Measurements from ENCODE around the gene UBTD2. TPM values are rescaled to one million over a fixed set of nuclear protein-coding genes. Genes with fewer than 3 reads are reported as not detected.
A peak's percentile ranks its signal among the peaks of the same experiment; 100 is the strongest.

The UBTD2 gene
- total and polyA plus RNA-seq, 2 donors from 2014 or later: 12.9 to 17.8 TPM

DNA sequence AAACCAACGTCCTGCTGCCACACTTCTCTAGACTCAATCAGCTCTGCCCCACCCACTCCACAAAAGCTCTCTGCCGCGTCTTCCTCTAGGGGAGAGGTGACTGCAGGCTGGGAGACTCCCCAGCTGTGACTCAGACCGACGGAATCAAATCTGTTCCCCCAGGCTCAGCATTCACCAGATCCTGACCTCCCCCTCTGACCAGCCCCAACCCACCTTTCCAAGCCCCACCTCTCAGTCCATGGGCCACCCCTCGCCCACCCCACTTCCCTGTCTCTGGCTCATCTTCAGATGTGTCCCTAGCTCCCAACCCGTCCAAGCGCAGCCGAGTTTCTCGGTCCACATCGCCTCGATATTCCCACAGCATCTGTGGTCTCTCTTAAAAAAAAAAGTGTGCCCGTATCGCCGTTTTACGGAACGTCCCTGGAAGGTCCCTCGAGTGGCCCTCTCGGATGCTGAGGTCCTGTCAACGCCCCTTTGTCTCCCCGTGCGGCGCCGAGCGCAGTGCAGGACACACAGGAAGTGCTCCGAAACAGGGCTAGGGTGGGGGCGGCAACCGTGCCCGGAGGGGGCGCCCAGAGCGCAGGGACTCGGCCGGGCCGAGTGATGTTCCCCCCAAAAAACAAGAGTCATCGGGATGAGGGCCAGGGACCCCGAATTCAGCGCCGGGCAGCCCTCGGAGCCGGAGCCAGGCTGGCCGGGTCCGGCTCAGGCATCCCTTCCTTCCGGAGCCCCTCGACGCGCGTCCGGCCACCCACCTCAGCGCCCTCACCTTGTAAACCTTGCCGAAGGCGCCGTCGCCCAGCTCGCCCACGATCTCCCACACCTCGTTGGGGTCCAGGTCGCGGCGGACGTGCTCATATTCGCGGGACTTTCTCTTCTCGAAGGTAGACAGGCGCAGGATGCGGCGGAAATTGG is 96.2 kb downstream of the UBTD2 start:
- DNase-seq (peak; percentile 24 to 90 (median 59)), FAIRE-seq (no peak)
- Histone ChIP-seq H3K9me3 (ENCODE audit: control insufficient read depth in 2 of 3, insufficient read depth in 1 of 3, low read length in 3 of 3) (no peaks in the 10 kb centered on the region), H3K36me3 (ENCODE audit: control insufficient read depth in 2 of 3, insufficient read depth in 3 of 3, low read length in 3 of 3) (no peaks in the 10 kb centered on the region), H3K27ac (ENCODE audit: low read depth in 2 of 2, low read length in 2 of 2) (peak overlapping the region; percentile 82 to 85), H3K4me3 (ENCODE audit: low read length in 3 of 3) (peak overlapping the region; percentile 48 to 85 (median 84)), H3K27me3 (ENCODE audit: control insufficient read depth, insufficient read depth, low read length) (no peaks in the 10 kb centered on the region), H3K4me1 (ENCODE audit: control insufficient read depth in 2 of 3, insufficient read depth in 2 of 3, low read depth in 1 of 3, low read length in 3 of 3) (peaks cover 0 to 5% (median 0%) of the 10 kb centered on the region in 3 donors), H3K9ac (ENCODE audit: low read length in 3 of 3) (peak overlapping the region; percentile 19 to 80 (median 75))
- intact Hi-C loops (cut with DNase I): loop anchor here (10.0 kb wide), 1 partner anchor 73 kb away; no protein-coding TSS in a partner anchor
- no peak for TF ChIP-seq CTCF (IDR thresholded peaks at IDR 0.05; ENCODE audit: borderline replicate concordance, extremely low read depth, insufficient read depth)

DNA sequence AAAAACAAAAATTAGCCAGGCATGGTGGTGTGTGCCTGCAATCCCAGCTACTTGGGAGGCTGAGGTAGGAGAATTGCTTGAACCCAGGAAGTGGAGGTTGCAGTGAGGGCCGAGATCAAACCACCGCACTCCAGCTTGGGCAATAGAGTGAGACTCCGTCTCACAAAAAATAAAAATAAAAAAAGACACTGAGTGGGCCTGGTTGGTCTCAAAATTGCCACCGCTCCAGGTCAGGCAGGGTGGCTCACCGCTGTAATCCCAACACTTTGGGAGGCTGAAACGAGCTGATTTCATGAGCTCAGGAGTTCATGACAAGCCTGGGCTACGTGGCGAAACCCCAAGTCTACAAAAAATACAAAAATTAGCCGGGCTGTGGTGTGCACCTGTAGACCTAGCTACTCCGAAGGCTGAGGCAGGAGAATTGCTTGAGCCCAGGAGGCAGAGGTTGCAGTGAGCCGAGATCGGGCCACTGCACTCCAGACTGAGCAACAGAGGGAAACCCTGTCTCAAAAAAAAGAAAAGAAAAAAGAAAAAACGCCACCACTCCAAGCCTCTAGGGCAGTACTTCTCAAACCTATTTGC is 97.4 kb downstream of the UBTD2 start:
- Histone ChIP-seq H3K27me3 (ENCODE audit: control insufficient read depth, insufficient read depth, low read length) (no peaks in the 10 kb centered on the region), H3K9me3 (ENCODE audit: control insufficient read depth in 2 of 3, insufficient read depth in 1 of 3, low read length in 3 of 3) (no peaks in the 10 kb centered on the region), H3K4me1 (ENCODE audit: control insufficient read depth in 2 of 3, insufficient read depth in 2 of 3, low read depth in 1 of 3, low read length in 3 of 3) (peaks cover 0 to 5% (median 0%) of the 10 kb centered on the region in 3 donors), H3K27ac (ENCODE audit: low read depth in 2 of 2, low read length in 2 of 2) (no peak overlapping the region), H3K4me3 (ENCODE audit: low read length in 3 of 3) (peak overlapping the region in 2 of 3 donors; percentile 2 to 85), H3K36me3 (ENCODE audit: control insufficient read depth in 2 of 3, insufficient read depth in 3 of 3, low read length in 3 of 3) (no peaks in the 10 kb centered on the region), H3K9ac (ENCODE audit: low read length in 3 of 3) (no peak overlapping the region)
- TF ChIP-seq CTCF (IDR thresholded peaks at IDR 0.05; ENCODE audit: borderline replicate concordance, extremely low read depth, insufficient read depth): no peak
- FAIRE-seq (no peak), DNase-seq (no peak)
- intact Hi-C loops (cut with DNase I): loop anchor here (10.0 kb wide), 1 partner anchor 71 kb away; no protein-coding TSS in a partner anchor

GRCh38 chr5:172185096-172185461 is 98.5 kb downstream of the UBTD2 start:
- Histone ChIP-seq H3K4me3 (ENCODE audit: low read length in 3 of 3) (no peak overlapping the region), H3K36me3 (ENCODE audit: control insufficient read depth in 2 of 3, insufficient read depth in 3 of 3, low read length in 3 of 3) (no peaks in the 10 kb centered on the region), H3K4me1 (ENCODE audit: control insufficient read depth in 2 of 3, insufficient read depth in 2 of 3, low read depth in 1 of 3, low read length in 3 of 3) (peaks cover 0 to 5% (median 0%) of the 10 kb centered on the region in 3 donors), H3K27ac (ENCODE audit: low read depth in 2 of 2, low read length in 2 of 2) (no peak overlapping the region), H3K9me3 (ENCODE audit: control insufficient read depth in 2 of 3, insufficient read depth in 1 of 3, low read length in 3 of 3) (no peaks in the 10 kb centered on the region), H3K9ac (ENCODE audit: low read length in 3 of 3) (no peak overlapping the region), H3K27me3 (ENCODE audit: control insufficient read depth, insufficient read depth, low read length) (no peaks in the 10 kb centered on the region)
- intact Hi-C loops (cut with DNase I): loop anchor here (10.0 kb wide), 1 partner anchor 70 kb away; no protein-coding TSS in a partner anchor
- FAIRE-seq (no peak), DNase-seq (peak in 1 of 5 donors; percentile 12)
- TF ChIP-seq CTCF (IDR thresholded peaks at IDR 0.05; ENCODE audit: borderline replicate concordance, extremely low read depth, insufficient read depth): no peak

All from kidney (tissue), 14 donors.